WTC11 (cell line): ENCODE data around the gene ASCC1. TPM values are rescaled to one million over a fixed set of nuclear protein-coding genes. Genes with fewer than 3 reads are reported as not detected.

Experiments used
- AFF4 ChIP-seq: sonication (generic); formaldehyde crosslinking; IDR thresholded peaks from 2 replicates; pipeline ENCODE4 v1.8.1; 2023; ENCODE audit warnings: mild to moderate bottlenecking, missing genetic modification reagents, borderline replicate concordance
- AR ChIP-seq: fragments of 250-450 bp; sonication (Bioruptor Pico); IDR thresholded peaks from 2 replicates; pipeline ENCODE4 v1.9.0; 2021; ENCODE audit warnings: mild to moderate bottlenecking
- CTCF ChIP-seq: fragments of 200-600 bp; IDR thresholded peaks from 2 replicates; pipeline ENCODE4 v1.8.0; 2022; ENCODE audit warnings: antibody characterized with exemption
- E2F4 ChIP-seq: sonication (generic); formaldehyde crosslinking; IDR thresholded peaks from 2 replicates; pipeline ENCODE4 v1.8.1; 2022; ENCODE audit warnings: low read depth, mild to moderate bottlenecking, moderate library complexity, missing genetic modification reagents, borderline replicate concordance
- FOXP1 ChIP-seq: sonication (generic); formaldehyde crosslinking; IDR thresholded peaks from 2 replicates; pipeline ENCODE4 v1.8.0; 2022; ENCODE audit warnings: missing genetic modification reagents, mild to moderate bottlenecking, moderate library complexity, borderline replicate concordance
- FOXP4 ChIP-seq: sonication (generic); formaldehyde crosslinking; IDR thresholded peaks from 2 replicates; pipeline ENCODE4 v1.8.0; 2022; ENCODE audit warnings: mild to moderate bottlenecking, missing genetic modification reagents
- GABPB1 ChIP-seq: sonication (generic); formaldehyde crosslinking; IDR thresholded peaks from 2 replicates; pipeline ENCODE4 v1.8.1; 2023; ENCODE audit warnings: mild to moderate bottlenecking, missing genetic modification reagents
- HMGA2 ChIP-seq: fragments of 250-450 bp; sonication (Bioruptor Pico); IDR thresholded peaks from 2 replicates; pipeline ENCODE4 v1.4.0; 2021; ENCODE audit warnings: mild to moderate bottlenecking, moderate library complexity
- HMGXB4 ChIP-seq: sonication (generic); formaldehyde crosslinking; IDR thresholded peaks from 2 replicates; pipeline ENCODE4 v1.8.1; 2023; ENCODE audit warnings: mild to moderate bottlenecking, moderate library complexity, missing genetic modification reagents
- IRF2 ChIP-seq: sonication (generic); formaldehyde crosslinking; IDR thresholded peaks from 2 replicates; pipeline ENCODE4 v1.8.0; 2022; ENCODE audit warnings: low read depth, missing genetic modification reagents, borderline replicate concordance
- KAT7 ChIP-seq: sonication (generic); formaldehyde crosslinking; IDR thresholded peaks from 2 replicates; pipeline ENCODE4 v1.8.1; 2023; ENCODE audit warnings: missing genetic modification reagents, mild to moderate bottlenecking, borderline replicate concordance
- MAX ChIP-seq: sonication (generic); formaldehyde crosslinking; IDR thresholded peaks from 2 replicates; pipeline ENCODE4 v1.8.0; 2022; ENCODE audit warnings: mild to moderate bottlenecking, missing genetic modification reagents
- MXD4 ChIP-seq: fragments of 250-450 bp; sonication (Bioruptor Pico); IDR thresholded peaks from 2 replicates; pipeline ENCODE4 v1.8.0; 2021; ENCODE audit warnings: mild to moderate bottlenecking, moderate library complexity, borderline replicate concordance
- NFATC4 ChIP-seq: fragments of 250-450 bp; sonication (Bioruptor Pico); IDR thresholded peaks from 2 replicates; pipeline ENCODE4 v1.9.0; 2021; ENCODE audit warnings: mild to moderate bottlenecking
- NFYB ChIP-seq: sonication (generic); formaldehyde crosslinking; conservative IDR thresholded peaks from 2 replicates; pipeline ENCODE4 v1.8.0; 2022; ENCODE audit warnings: low read depth, missing genetic modification reagents
- NR1H2 ChIP-seq: sonication (generic); formaldehyde crosslinking; IDR thresholded peaks from 2 replicates; pipeline ENCODE4 v1.9.0; 2021; ENCODE audit warnings: mild to moderate bottlenecking, moderate library complexity, missing genetic modification reagents
- RELA ChIP-seq: sonication (generic); formaldehyde crosslinking; IDR thresholded peaks from 2 replicates; pipeline ENCODE4 v1.8.1; 2022; ENCODE audit warnings: missing genetic modification reagents, mild to moderate bottlenecking, borderline replicate concordance
- SMAD3 ChIP-seq: sonication (generic); formaldehyde crosslinking; IDR thresholded peaks from 2 replicates; pipeline ENCODE4 v1.8.0; 2022; ENCODE audit warnings: missing genetic modification reagents, mild to moderate bottlenecking, borderline replicate concordance
- TCF7 ChIP-seq: sonication (generic); formaldehyde crosslinking; IDR thresholded peaks from 2 replicates; pipeline ENCODE4 v1.8.0; 2022; ENCODE audit warnings: mild to moderate bottlenecking, low read depth, missing genetic modification reagents, moderate library complexity
- TEAD4 ChIP-seq: sonication (generic); formaldehyde crosslinking; IDR thresholded peaks from 2 replicates; pipeline ENCODE4 v1.8.0; 2022; ENCODE audit warnings: mild to moderate bottlenecking, missing genetic modification reagents
- ZBTB21 ChIP-seq: sonication (generic); formaldehyde crosslinking; IDR thresholded peaks from 2 replicates; pipeline ENCODE4 v1.8.1; 2023; ENCODE audit warnings: mild to moderate bottlenecking, missing genetic modification reagents, borderline replicate concordance
- ZNF317 ChIP-seq: sonication (generic); formaldehyde crosslinking; IDR thresholded peaks from 2 replicates; pipeline ENCODE4 v1.8.1; 2023; ENCODE audit warnings: low read depth, mild to moderate bottlenecking, moderate library complexity, missing genetic modification reagents, borderline replicate concordance
- ZNF396 ChIP-seq: fragments of 250-450 bp; sonication (Bioruptor Pico); IDR thresholded peaks from 2 replicates; pipeline ENCODE4 v1.8.0; 2021; ENCODE audit warnings: mild to moderate bottlenecking, moderate library complexity, borderline replicate concordance
- ZNF416 ChIP-seq: fragments of 250-450 bp; sonication (Bioruptor Pico); IDR thresholded peaks from 2 replicates; pipeline ENCODE4 v1.9.0; 2021; ENCODE audit warnings: mild to moderate bottlenecking, inconsistent platforms
- total RNA-seq: library from RNA; stranded (reverse); gene quantifications from 3 replicates; pipeline ENCODE4 v1.2.3, GENCODE V29; 2021

The ASCC1 gene
- total RNA-seq, 1 experiment from 2014 or later = 30.4 TPM

GRCh38 chr10:72260239-72260975 is 44.3 kb upstream of the ASCC1 start (continued):
- TF ChIP-seq RELA (CRISPR knock-in tag) = no peak
- TF ChIP-seq AR (CRISPR knock-in tag) = no peak
- TF ChIP-seq NFYB (CRISPR knock-in tag) = no peak
- no peak for TF ChIP-seq NR1H2 (CRISPR knock-in tag)
- TF ChIP-seq IRF2 (CRISPR knock-in tag) = no peak
- TF ChIP-seq TEAD4 = no peak
- TF ChIP-seq MAX (CRISPR knock-in tag) = no peak
- TF ChIP-seq ZBTB21 = no peak
- no peak for TF ChIP-seq FOXP4 (CRISPR knock-in tag)
- TF ChIP-seq HMGXB4 (CRISPR knock-in tag) = peak; percentile 17; the same call in 1 of the 2 replicates
- no peak for TF ChIP-seq MXD4 (CRISPR knock-in tag)
- TF ChIP-seq E2F4 (CRISPR knock-in tag) = no peak
- no peak for TF ChIP-seq NFATC4 (CRISPR knock-in tag)
- TF ChIP-seq KAT7 = no peak
- peak; percentile 75 for TF ChIP-seq GABPB1 (CRISPR knock-in tag)
- no peak for TF ChIP-seq CTCF
- TF ChIP-seq ZNF317 (CRISPR knock-in tag) = no peak
- TF ChIP-seq TCF7 (CRISPR knock-in tag) = no peak
- no peak for TF ChIP-seq ZNF396
- no peak for TF ChIP-seq FOXP1 (CRISPR knock-in tag)
- no peak for TF ChIP-seq HMGA2
- no peak for TF ChIP-seq SMAD3 (CRISPR knock-in tag)
- TF ChIP-seq ZNF416 = no peak
- peak; percentile 32; the same call in 1 of the 2 replicates for TF ChIP-seq AFF4 (CRISPR knock-in tag)
